Stimulated activated CD4-positive, alpha-beta T cell treated with anti-CD3 and anti-CD28 coated beads, TNF-alpha, amount 100 ng/mL, for 1 hour (primary cell): Measurements from ENCODE around the gene QSOX1.

ENCODE experiments used
- DNase-seq, 3 donors: peaks; one replicate each; pipeline ENCODE4 v3.0.0-alpha.2; 2020; ENCODE audit warnings: low read depth in 3 of 3, low spot score in 1 of 3

The QSOX1 gene

DNA sequence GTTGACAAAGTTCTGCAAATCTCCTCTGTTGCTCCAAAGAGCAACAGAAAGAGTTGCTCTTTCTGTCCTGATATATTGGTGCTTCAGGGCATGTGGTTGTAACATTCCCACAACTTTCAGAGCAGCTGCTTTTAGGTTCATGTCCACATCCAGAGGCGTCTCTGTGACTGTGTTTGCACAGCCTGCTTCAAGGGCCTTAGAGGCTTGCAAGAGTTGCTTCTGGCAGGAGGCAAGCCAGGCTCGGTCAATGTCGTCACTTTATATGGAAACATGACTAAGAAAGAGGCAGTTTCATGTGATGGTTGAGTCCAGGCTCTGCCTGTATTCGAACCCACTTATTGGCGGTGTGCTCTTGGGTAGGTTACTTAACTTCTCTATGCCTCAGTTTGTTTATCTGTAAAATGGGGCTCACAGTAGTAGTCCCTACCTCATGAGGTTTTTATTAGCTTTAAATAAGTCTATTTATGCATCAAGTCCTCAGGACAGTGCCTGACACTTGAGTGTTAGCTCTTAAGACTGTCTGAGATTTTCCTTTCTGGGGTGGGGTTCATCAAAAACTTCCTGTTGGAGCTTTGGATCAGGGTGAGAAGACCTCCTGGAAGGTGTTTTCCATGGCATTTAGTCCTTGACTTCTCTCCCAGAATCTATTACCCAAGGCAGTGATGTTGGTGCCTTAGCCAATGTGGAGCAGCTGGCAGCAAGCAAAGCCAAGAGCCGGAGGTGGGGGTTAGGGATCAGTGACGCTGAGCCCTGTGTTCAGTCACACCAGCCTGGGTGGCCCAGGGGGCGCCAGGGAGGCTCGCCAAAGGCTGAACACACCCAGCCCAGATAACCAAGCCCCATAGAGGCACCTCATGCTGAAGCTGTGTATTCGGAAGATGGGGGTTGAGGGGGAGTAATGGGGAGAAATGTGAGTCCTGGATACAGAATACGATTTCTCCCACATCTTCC is 94.3 kb downstream of the QSOX1 start:
- no peak for DNase-seq

DNA sequence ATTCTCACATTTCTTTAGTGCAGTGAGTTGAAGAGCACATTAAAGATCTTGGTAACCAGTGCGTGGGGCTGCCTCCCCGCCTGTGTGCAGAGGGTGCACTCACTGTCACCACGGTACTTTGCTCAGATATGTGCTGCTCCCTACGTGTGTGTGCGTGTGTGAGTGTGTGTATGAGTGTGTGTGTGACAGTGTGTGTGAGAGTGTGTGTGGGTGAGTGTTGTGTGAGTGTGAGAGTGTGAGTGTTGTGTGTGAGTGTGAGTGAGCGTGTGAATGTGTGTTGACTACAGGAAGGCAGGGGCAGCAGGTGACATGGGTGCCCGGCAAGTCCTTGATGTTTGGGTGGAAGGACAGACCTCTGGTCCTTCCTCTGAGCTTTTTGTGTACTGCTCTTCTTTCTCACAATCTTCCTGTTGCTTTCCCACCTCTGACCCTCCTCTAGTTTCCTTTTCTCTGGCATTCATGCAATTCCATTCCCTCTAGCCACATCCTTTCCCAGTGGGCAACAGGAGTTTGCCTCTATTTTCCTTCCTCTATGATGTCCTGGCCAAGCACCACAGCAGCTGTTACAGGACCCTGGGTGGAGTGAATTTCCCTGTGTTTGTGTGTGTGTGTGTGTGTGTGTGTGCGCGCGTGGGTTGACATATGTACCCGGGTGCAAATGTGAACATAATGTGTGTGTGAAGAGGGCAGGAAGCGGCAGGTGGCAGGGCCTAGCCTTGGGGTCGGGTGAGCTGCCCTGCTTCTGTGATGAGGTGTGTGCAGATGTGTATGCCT is 95.2 kb downstream of the QSOX1 start:
- DNase-seq: no peak

DNA sequence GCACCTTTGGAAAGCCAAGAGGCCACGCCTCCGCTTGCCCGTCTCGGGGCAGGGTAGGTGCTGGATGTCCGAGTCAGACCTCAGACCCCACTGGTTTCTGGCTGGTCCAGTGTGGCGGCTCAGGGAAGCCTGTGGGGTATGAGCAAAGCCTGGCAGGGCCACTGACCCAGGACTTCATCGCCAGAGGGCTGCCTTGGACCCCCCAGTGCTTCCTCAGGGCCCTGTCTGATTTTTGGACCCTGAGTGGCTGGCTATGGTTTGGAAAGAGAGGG is 95.8 kb downstream of the QSOX1 start:
- no peak for DNase-seq

DNA sequence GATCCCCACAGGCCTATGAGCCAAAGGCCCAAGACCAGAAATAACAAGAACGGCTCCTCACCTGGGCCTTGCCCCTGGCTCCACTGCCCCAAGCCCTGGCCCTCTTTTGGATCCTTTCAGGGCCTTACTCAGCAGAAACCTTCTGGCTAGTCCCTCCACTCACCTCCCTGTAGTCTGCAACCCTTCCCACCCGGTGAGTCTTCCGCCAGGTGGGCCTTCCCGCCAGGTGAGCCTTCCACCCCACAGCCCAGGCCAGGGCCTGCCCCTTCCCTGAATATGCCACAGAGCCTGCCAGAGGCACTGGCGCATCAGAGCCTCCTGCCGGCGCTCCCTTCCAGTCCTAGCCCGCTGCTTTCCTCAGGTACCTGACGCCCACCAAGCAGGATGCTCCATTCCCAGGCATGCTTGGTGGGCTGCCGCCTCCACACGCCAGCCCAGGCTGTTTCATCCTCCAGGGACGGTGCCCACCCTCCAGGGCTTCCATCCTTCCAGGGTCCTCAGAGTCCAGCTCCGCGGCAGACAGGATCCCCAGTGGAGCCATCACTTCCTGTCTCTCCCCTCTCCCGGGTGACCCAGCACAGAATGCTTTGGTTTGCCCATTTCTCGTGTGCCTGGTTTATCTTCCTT is 96.3 kb downstream of the QSOX1 start:
- DNase-seq: no peak

DNA sequence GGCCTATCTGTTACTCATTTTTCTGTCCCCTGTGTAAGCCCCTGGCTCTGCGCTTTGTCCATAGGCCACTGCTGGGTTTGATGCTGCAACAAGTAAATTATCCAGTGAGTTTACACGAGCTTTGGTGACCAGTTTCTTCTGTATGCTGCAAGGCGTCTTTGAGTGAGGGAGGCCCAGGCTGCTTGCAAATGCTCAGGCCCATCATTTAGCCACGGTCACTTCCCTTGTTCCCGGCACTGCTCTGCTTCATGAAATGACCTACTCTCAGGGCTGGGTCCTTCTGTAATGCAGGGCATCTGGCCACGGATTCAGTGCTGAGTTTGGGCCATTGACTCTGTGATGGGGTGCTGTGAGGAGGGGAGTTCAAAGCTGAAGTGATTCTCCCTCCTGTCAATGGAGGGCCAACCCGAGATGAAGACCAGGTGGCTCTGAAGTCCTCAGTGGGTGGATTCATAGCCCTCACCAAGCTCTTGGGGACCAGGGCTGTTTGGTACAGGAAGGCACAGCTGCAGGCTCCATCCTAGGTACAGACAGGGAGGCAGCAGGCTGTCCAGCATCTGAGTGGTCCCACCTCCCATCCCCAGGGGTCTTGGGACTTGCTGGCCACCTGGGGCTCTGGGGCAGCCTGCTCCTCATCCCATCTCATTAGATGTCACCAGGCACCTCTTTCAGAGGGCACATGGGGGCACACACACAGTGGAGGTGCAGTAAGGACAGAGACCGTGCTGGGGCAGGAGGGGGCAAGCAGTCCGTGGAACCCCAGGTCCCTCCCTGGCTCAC is 97.0 kb downstream of the QSOX1 start:
- DNase-seq: no peak

DNA sequence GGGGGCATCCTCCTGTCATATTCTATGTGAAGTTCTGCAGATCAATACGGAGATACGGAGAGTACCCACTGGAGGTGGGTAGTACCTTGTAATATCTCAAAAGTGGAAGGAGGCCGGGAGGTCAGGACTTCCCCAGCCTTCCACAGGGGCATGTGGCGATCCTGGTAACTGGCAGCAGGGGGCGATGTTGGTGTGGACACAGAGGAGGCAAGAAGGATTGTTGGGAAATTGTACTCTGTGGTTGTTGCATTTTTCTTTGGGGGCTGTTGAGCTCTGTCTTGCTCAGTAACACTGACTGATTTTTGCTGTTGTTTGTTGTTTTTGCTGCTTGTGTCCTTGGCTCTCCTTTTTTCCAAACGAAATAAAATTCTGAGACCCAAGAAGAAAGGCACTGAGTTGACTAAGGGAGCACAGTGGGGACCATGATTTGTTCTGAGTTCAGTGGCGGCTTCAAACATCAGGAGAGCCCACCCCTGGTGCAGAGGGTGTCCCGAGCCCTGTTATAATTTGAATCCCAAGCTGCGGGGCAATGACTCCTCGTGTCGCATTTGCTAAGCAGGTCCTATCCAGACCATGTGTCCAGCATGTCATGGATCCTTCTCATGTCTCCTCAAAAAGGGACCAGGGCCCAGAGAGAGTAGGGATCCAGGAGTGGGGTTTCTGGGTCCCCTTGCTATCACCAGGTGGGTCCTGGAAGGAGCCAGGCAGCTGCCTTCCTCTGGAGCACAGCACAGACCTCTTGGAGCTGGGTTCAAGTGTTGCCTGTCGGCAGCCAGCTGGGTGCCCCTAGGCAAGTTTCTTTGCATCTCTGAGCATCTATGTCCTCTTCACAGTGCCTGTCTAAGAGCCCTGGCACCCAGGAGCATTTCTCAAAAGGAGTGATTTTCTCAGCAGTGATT is 98.2 kb downstream of the QSOX1 start:
- DNase-seq: peak in 2 of 3 donors; percentile 28 to 48
